GM12891 (cell line): Measurements from ENCODE around the gene ITGA1.

Experiments used
- PAX5 ChIP-seq: IDR thresholded peaks from 2 replicates; pipeline ENCODE4 v1.6.1; 2011; ENCODE audit warnings: low read length, moderate library complexity, mild to moderate bottlenecking; ENCODE audit not compliant: insufficient read depth, severe bottlenecking
- POLR2A ChIP-seq: IDR thresholded peaks from 2 replicates; pipeline ENCODE4 v1.6.1; 2011; ENCODE audit warnings: low read depth, low read length, control low read depth
- POLR2AphosphoS5 ChIP-seq: IDR thresholded peaks from 2 replicates; pipeline ENCODE4 v1.6.1; 2011; ENCODE audit warnings: low read depth, low read length, control low read depth
- POU2F2 ChIP-seq: IDR thresholded peaks from 2 replicates; pipeline ENCODE4 v1.6.1; 2011; ENCODE audit warnings: low read depth, mild to moderate bottlenecking, control low read depth, low read length, moderate library complexity
- SPI1 ChIP-seq: IDR thresholded peaks from 2 replicates; pipeline ENCODE4 v1.6.1; 2011; ENCODE audit warnings: low read depth, low read length, control low read depth
- TAF1 ChIP-seq: IDR thresholded peaks from 2 replicates; pipeline ENCODE4 v1.6.1; 2011; ENCODE audit warnings: low read depth, low read length, control low read depth

DNA sequence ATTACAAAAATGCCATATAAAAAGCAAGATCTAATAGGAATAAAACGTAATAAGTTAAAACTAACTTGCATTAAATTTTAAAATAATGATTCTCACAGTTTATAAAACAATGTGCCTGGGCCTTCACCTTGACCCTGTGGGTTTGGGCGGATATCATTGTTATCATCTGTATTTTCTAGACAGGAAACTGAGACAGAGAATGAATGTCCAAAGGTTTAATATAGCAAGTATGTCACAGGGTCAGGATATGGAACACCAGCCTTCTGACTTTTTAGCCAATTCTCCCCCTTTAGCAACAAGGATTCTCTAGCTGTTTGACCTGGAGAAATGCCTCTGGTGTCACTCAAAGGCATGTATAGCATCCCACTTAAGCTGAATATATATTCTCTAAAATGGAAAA, 67.2 kb downstream of the ITGA1 start:
- TF ChIP-seq POLR2A (no peak), POLR2AphosphoS5 (no peak), TAF1 (no peak), POU2F2 (no peak), SPI1 (no peak), PAX5 (no peak)
